SJCRH30 (cell line): ENCODE results near the gene CILP2. TPM values are rescaled to one million over a fixed set of nuclear protein-coding genes. Genes with fewer than 3 reads are reported as not detected.
A peak's percentile ranks its signal among the peaks of the same experiment; 100 is the strongest.

ENCODE experiments used
- DNase-seq, 2 experiments: peaks; one replicate each; pipeline ENCODE4 v3.0.0-alpha.2; 2015 to 2020
- H3K27ac ChIP-seq: fragments of 250-450 bp; sonication (Bioruptor Pico); 2 replicates; pipeline ENCODE4 v1.5.1; 2020; ENCODE audit warnings: mild to moderate bottlenecking, moderate library complexity
- H3K27me3 ChIP-seq: fragments of 250-450 bp; sonication (Bioruptor Pico); 2 replicates; pipeline ENCODE4 v1.5.1; 2020; ENCODE audit warnings: mild to moderate bottlenecking, moderate library complexity
- H3K36me3 ChIP-seq: fragments of 250-450 bp; sonication (Bioruptor Pico); 2 replicates; pipeline ENCODE4 v1.5.1; 2020; ENCODE audit warnings: mild to moderate bottlenecking, moderate library complexity
- H3K4me1 ChIP-seq: fragments of 250-450 bp; sonication (Bioruptor Pico); 2 replicates; pipeline ENCODE4 v1.5.1; 2020; ENCODE audit warnings: mild to moderate bottlenecking, moderate library complexity
- H3K4me3 ChIP-seq: fragments of 250-450 bp; sonication (Bioruptor Pico); 2 replicates; pipeline ENCODE4 v1.5.1; 2020; ENCODE audit warnings: mild to moderate bottlenecking, moderate library complexity
- H3K9me3 ChIP-seq: fragments of 250-450 bp; sonication (Bioruptor Pico); replicated peaks from 2 replicates; pipeline ENCODE4 v1.5.1; 2020; ENCODE audit warnings: mild to moderate bottlenecking, moderate library complexity
- total RNA-seq: library from RNA; depleted of rRNA; stranded (reverse); fragments of >200 nt; shearing (Covaris generic); gene quantifications from 2 replicates; pipeline ENCODE4 v1.2.3, GENCODE V29; 2014

Gene CILP2
- total RNA-seq, 1 experiment from 2014 or later = 1.1 TPM

DNA sequence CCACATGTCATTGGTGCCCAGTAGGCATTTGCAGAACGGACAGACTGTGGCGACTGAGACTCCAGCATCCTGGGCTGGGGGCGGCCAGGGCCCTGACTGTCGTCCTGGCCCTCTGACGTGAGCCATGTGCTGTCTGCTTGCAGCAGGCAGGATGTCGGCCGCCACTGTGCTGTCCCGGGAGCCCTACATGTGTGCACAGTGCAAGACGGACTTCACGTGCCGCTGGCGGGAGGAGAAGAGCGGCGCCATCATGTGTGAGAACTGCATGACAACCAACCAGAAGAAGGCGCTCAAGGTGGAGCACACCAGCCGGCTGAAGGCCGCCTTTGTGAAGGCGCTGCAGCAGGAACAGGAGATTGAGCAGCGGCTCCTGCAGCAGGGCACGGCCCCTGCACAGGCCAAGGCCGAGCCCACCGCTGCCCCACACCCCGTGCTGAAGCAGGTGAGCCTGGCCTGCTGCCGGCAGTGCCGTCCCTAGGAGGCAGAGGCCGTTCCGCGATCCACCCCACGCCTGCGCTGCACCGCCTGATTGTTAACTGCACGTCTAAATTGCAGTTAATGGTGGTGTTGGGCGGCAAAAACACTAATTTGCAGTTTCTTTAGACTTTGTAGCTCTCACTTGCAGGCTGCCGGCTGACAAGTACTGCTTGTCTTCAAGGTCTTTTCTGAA is 37.0 kb upstream of the CILP2 start:
- no peak for DNase-seq
- peaks cover 62% of the 10 kb centered on the region for H3K36me3 ChIP-seq
- H3K27me3 ChIP-seq = no peaks in the 10 kb centered on the region

DNA sequence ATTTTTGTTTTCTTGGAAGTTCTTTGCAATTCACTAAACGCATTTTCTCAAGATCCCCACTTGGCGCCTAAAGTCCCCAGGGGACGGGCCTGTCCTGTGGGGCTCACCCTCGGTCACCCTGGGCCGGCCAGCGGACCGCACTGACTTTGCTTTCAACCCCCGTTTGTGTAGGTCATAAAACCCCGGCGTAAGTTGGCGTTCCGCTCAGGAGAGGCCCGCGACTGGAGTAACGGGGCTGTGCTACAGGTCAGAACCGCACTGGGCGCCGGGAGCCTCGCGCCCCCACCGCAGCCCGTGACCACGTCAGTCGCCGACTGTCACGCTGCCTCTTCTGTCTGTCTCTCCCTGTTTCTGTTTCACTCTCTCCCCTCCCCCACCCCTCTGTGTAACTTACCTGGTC is 36.3 kb upstream of the CILP2 start:
- H3K27ac ChIP-seq = no peak overlapping the region
- peaks cover 57% of the 10 kb centered on the region for H3K36me3 ChIP-seq
- no peak for DNase-seq
- H3K9me3 ChIP-seq = no peaks in the 10 kb centered on the region
- H3K4me1 ChIP-seq = no peaks in the 10 kb centered on the region
- H3K4me3 ChIP-seq = no peak overlapping the region
- H3K27me3 ChIP-seq = no peaks in the 10 kb centered on the region

More for the DNA sequence above, 37.0 kb upstream of the CILP2 start:
- Histone ChIP-seq H3K4me3 (no peak overlapping the region), H3K9me3 (no peaks in the 10 kb centered on the region), H3K4me1 (no peaks in the 10 kb centered on the region), H3K27ac (no peak overlapping the region)

DNA sequence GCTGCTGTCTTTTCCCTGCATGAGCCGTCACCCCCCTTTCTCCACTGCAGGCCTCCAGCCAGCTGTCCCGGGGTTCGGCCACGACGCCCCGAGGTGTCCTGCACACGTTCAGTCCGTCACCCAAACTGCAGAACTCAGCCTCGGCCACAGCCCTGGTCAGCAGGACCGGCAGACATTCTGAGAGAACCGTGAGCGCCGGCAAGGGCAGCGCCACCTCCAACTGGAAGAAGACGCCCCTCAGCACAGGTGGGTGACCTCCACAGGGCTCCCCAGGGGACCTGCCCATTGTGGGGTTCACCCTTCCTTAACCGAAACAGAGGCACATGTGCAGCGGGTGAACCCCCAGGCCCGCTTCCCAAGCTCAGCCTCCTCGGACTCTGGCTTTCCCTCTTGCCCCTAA is 35.8 kb upstream of the CILP2 start:
- Histone ChIP-seq H3K27ac (no peak overlapping the region), H3K4me3 (no peak overlapping the region), H3K9me3 (no peaks in the 10 kb centered on the region), H3K27me3 (no peaks in the 10 kb centered on the region), H3K36me3 (peaks cover 54% of the 10 kb centered on the region), H3K4me1 (no peaks in the 10 kb centered on the region)
- DNase-seq = no peak

- Histone ChIP-seq H3K27ac (no peak overlapping the region), H3K4me1 (no peaks in the 10 kb centered on the region), H3K4me3 (no peak overlapping the region), H3K9me3 (no peaks in the 10 kb centered on the region), H3K27me3 (no peaks in the 10 kb centered on the region), H3K36me3 (peaks cover 55% of the 10 kb centered on the region)
- no peak for DNase-seq
Observed at GRCh38 chr19:19502808-19503602, 35.1 kb upstream of the CILP2 start.

- no peaks in the 10 kb centered on the region for H3K27me3 ChIP-seq
- no peak overlapping the region for H3K27ac ChIP-seq
- H3K9me3 ChIP-seq = no peaks in the 10 kb centered on the region
- peaks cover 41% of the 10 kb centered on the region for H3K36me3 ChIP-seq
- no peak overlapping the region for H3K4me3 ChIP-seq
- H3K4me1 ChIP-seq = no peaks in the 10 kb centered on the region
- no peak for DNase-seq
Observed at GRCh38 chr19:19504754-19505668, 33.1 kb upstream of the CILP2 start.

DNA sequence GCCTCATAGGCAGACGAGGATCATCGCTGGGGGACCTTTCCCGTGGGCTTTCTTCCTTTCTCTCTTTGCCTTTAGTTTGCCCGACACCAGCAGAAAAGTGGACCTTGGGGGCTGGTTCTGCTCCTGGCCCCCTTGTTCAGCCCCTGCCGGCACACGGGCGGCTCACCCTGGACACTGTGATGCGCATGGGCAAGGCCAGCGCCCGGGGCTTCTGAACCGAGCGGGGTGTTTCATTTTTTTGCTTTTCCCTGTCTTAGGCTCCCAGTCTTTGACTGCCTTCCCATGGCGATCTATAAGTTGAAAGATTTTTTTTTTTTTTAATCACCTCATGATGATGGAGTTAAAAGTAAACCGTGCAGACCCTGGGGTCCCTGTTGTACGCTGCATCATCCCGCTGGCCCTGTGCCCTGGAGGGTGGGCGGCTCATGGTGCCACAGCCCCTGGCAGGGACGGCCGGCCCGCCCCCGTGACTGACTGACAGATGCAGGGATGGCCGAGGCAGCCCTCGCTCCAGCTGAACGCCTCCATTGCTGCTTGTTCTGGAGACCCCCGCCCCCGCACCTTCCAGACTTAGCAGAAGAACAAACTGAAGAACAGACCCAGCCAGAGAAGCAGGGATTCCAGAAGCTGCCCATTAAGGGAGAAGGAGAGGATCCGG is 32.3 kb upstream of the CILP2 start:
- H3K36me3 ChIP-seq = peaks cover 39% of the 10 kb centered on the region
- no peak for DNase-seq
- H3K27me3 ChIP-seq = no peaks in the 10 kb centered on the region

GRCh38 chr19:19506592-19506991 is 31.5 kb upstream of the CILP2 start:
- Histone ChIP-seq H3K9me3 (no peaks in the 10 kb centered on the region), H3K4me1 (no peaks in the 10 kb centered on the region), H3K27me3 (no peaks in the 10 kb centered on the region), H3K4me3 (no peak overlapping the region), H3K27ac (no peak overlapping the region), H3K36me3 (peaks cover 32% of the 10 kb centered on the region)
- no peak for DNase-seq

More for the DNA sequence above, 32.3 kb upstream of the CILP2 start:
- Histone ChIP-seq H3K4me1 (no peaks in the 10 kb centered on the region), H3K27ac (no peak overlapping the region), H3K9me3 (no peaks in the 10 kb centered on the region), H3K4me3 (no peak overlapping the region)

DNA sequence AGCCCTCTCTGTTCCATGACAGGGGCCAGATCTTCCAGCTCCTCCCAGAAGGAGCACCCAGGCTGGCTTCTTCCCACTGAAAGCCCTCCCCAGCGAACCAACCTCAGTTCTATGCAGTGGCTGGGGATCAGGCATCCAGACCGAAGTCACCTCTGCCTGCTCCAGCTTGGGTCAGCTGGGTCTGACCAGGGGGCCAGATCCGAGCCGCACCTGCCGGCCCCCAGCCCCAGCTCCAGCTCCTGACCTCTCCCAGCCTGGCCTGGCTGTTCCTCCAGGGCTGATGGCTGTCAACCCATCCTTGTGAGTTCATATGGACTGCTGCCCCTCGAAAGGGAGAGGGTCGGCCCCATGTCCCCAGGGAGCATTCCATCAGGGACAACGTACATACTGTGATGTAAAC is 30.7 kb upstream of the CILP2 start:
- Histone ChIP-seq H3K27me3 (no peaks in the 10 kb centered on the region), H3K27ac (no peak overlapping the region), H3K4me3 (no peak overlapping the region), H3K36me3 (peaks cover 26% of the 10 kb centered on the region), H3K9me3 (no peaks in the 10 kb centered on the region), H3K4me1 (no peaks in the 10 kb centered on the region)
- no peak for DNase-seq

- H3K4me1 ChIP-seq = no peaks in the 10 kb centered on the region
- no peak for DNase-seq
- no peaks in the 10 kb centered on the region for H3K27me3 ChIP-seq
- peaks cover 17% of the 10 kb centered on the region for H3K36me3 ChIP-seq
- no peak overlapping the region for H3K4me3 ChIP-seq
- no peak overlapping the region for H3K27ac ChIP-seq
- H3K9me3 ChIP-seq = no peaks in the 10 kb centered on the region
Observed at GRCh38 chr19:19508217-19508616, 29.8 kb upstream of the CILP2 start.

GRCh38 chr19:19510432-19510831 is 27.6 kb upstream of the CILP2 start:
- Histone ChIP-seq H3K9me3 (0 out of 2 replicates have a peak, but pooled peaks cover 4% of the 10 kb centered on the region), H3K27me3 (no peaks in the 10 kb centered on the region), H3K36me3 (peaks cover 10% of the 10 kb centered on the region; the same call in 1 of the 2 replicates), H3K4me3 (no peak overlapping the region), H3K27ac (no peak overlapping the region), H3K4me1 (no peaks in the 10 kb centered on the region)
- DNase-seq = no peak

GRCh38 chr19:19513682-19514081 is 24.4 kb upstream of the CILP2 start:
- Histone ChIP-seq H3K9me3 (0 out of 2 replicates have a peak, but pooled peaks cover 4% of the 10 kb centered on the region), H3K4me3 (no peak overlapping the region), H3K27ac (no peak overlapping the region), H3K4me1 (no peaks in the 10 kb centered on the region), H3K27me3 (no peaks in the 10 kb centered on the region), H3K36me3 (no peaks in the 10 kb centered on the region)
- no peak for DNase-seq

- H3K4me3 ChIP-seq = no peak overlapping the region
- no peak for DNase-seq
- 0 out of 2 replicates have a peak, but pooled peaks cover 4% of the 10 kb centered on the region for H3K9me3 ChIP-seq
- H3K27ac ChIP-seq = no peak overlapping the region
- H3K27me3 ChIP-seq = no peaks in the 10 kb centered on the region
- no peaks in the 10 kb centered on the region for H3K4me1 ChIP-seq
- peaks cover 2% of the 10 kb centered on the region; the same call in 1 of the 2 replicates for H3K36me3 ChIP-seq
Observed at GRCh38 chr19:19514215-19514657, 23.8 kb upstream of the CILP2 start.

DNA sequence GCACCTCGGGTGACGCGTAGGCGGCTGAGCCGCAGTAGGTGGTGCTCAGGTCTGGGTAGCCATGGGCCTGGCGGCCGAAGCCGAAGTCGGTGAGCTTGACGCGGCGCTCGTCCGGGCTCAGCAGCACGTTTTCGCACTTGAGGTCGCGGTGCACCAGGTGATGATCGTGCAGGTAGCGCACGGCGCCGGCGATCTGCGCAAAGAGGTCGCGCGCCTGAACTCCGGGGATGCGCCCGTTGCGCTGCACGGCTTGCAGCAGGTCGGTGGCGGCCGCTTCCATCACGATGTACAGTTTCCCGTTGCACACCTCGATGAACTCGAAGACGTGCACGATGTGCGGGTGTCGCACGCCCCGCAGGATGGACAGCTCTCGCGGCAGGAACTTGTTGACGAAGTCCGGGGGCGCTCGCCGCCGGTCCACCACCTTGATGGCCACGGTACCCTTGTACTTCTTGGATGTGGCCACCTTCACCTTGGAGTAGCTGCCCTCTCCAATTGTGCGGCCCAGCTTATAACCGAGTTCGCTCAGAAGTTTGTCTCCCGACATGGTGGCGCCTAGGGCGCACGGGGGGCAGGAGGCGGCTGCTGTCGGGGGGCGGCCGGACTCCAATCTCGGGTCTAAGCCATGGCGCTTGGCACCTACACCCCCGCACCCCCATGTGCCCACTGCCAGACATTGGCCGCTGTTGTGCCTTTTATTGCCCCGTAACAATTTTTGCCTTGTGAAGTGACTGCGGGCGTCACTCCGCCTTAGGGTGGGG is 23.0 kb upstream of the CILP2 start, which contains the start of gene TSSK6:
TSSK6 (minus strand) TSS at position 668 of the 761 bp plus-strand sequence; CDS start at position 547, 121 bp downstream.
- H3K27ac ChIP-seq = peak within 1 kb of the TSS; percentile 65
- no peaks in the 10 kb centered on the region for H3K27me3 ChIP-seq
- no peak for DNase-seq
- peak within 1 kb of the TSS; percentile 68 for H3K4me3 ChIP-seq
- no peaks in the 10 kb centered on the region for H3K4me1 ChIP-seq
- H3K9me3 ChIP-seq = 0 out of 2 replicates have a peak, but pooled peaks cover 4% of the 10 kb centered on the region
- H3K36me3 ChIP-seq = peaks cover 7% of the 10 kb centered on the region
